GM21381 (cell line): ENCODE results near the gene OR2W3.

ENCODE experiments used
- ATAC-seq: cut with Tn5 transposase; IDR thresholded peaks from one replicate; pipeline ENCODE4 v1.9.1; 2021; ENCODE audit warnings: mild to moderate bottlenecking, moderate library complexity; ENCODE audit not compliant: unreplicated experiment

Gene OR2W3

GRCh38 chr1:247914941-247915662 lies 19.7 kb downstream of the OR2W3 start:
- ATAC-seq: no peak

GRCh38 chr1:247919952-247920351 lies 24.6 kb downstream of the OR2W3 start, which contains the start of gene OR2T8:
Gene OR2T8 (plus strand): TSS chr1:247920252. CDS start chr1:247921018, 766 bp downstream.
- ATAC-seq: no peak

- no peak for ATAC-seq
Observed at GRCh38 chr1:247923941-247924340, 28.6 kb downstream of the OR2W3 start.

GRCh38 chr1:247924868-247925267 lies 29.5 kb downstream of the OR2W3 start, which contains the start of gene OR2AJ1:
Gene OR2AJ1 (plus strand): TSS chr1:247924889. CDS start chr1:247933769, 8,880 bp downstream.
- no peak for ATAC-seq

GRCh38 chr1:247933989-247934388 lies 38.6 kb downstream of the OR2W3 start:
- no peak for ATAC-seq

- no peak for ATAC-seq
Observed at GRCh38 chr1:247935781-247936180, 40.4 kb downstream of the OR2W3 start.

- ATAC-seq: no peak
Observed at GRCh38 chr1:247936415-247936814, 41.0 kb downstream of the OR2W3 start.

- ATAC-seq: peak; percentile 99
Observed at GRCh38 chr1:247936965-247937734, 41.8 kb downstream of the OR2W3 start.

- ATAC-seq: no peak
Observed at GRCh38 chr1:247942624-247943023, 47.2 kb downstream of the OR2W3 start.
